Mesenchymal stem cell (in vitro differentiated cells and primary cell): Measurements from ENCODE around the gene CST4.
"Not testable (repeated sequence)": the region's sequence is repeated elsewhere in the genome, so short reads cannot be mapped to it uniquely, and the experiment has no call there.

Experiments
- DNase-seq: peaks from one replicate; pipeline ENCODE4 v3.0.0-alpha.2; 2013
- H2AFZ ChIP-seq: one replicate; pipeline ENCODE4 v1.6.1; 2013; ENCODE audit warnings: low read depth, mild to moderate bottlenecking, control low read depth, inconsistent platforms, low read length, moderate library complexity
- H2AK5ac ChIP-seq: 2 replicates; pipeline ENCODE4 v1.6.1; 2013; ENCODE audit warnings: low read length, moderate library complexity, mild to moderate bottlenecking, inconsistent platforms; ENCODE audit not compliant: severe bottlenecking
- H2BK120ac ChIP-seq: one replicate; pipeline ENCODE4 v1.6.1; 2013; ENCODE audit warnings: low read depth, mild to moderate bottlenecking, inconsistent platforms, low read length, moderate library complexity
- H2BK12ac ChIP-seq, 2 experiments: one replicate each; pipeline ENCODE4 v1.6.1; 2013; ENCODE audit warnings: inconsistent platforms in 2 of 2, low read length in 2 of 2, mild to moderate bottlenecking in 2 of 2, moderate library complexity in 2 of 2, control low read depth in 1 of 2
- H2BK15ac ChIP-seq: one replicate; pipeline ENCODE4 v1.6.1; 2013; ENCODE audit warnings: mild to moderate bottlenecking, low read depth, inconsistent platforms; ENCODE audit not compliant: poor library complexity, severe bottlenecking
- H2BK5ac ChIP-seq: 2 replicates; pipeline ENCODE4 v1.6.1; 2013; ENCODE audit warnings: low read depth, mild to moderate bottlenecking, low read length, control low read depth, inconsistent platforms; ENCODE audit not compliant: poor library complexity, severe bottlenecking
- H3K14ac ChIP-seq, 2 experiments: one replicate each; pipeline ENCODE4 v1.6.1; 2013; ENCODE audit warnings: inconsistent platforms in 2 of 2, low read length in 2 of 2, control low read depth in 1 of 2, mild to moderate bottlenecking in 1 of 2, moderate library complexity in 1 of 2
- H3K18ac ChIP-seq, 2 experiments: one replicate each; pipeline ENCODE4 v1.6.1; 2013; ENCODE audit warnings: inconsistent platforms in 2 of 2, low read length in 2 of 2, control low read depth in 1 of 2, low read depth in 1 of 2, mild to moderate bottlenecking in 1 of 2
- H3K23ac ChIP-seq, 2 experiments: one replicate each; pipeline ENCODE4 v1.6.1; 2013; ENCODE audit warnings: inconsistent platforms in 2 of 2, low read length in 2 of 2, mild to moderate bottlenecking in 2 of 2, moderate library complexity in 2 of 2, control low read depth in 1 of 2
- H3K27ac ChIP-seq: 2 replicates; pipeline ENCODE4 v1.5.1; 2013; ENCODE audit warnings: mild to moderate bottlenecking, moderate library complexity, low read length, control low read depth, inconsistent platforms; ENCODE audit not compliant: poor library complexity, severe bottlenecking
- H3K27me3 ChIP-seq, 2 experiments: 2 replicates each; pipeline versions ENCODE4 v1.6.1 to v1.7.0; 2013; ENCODE audit warnings: low read length in 2 of 2, mild to moderate bottlenecking in 2 of 2, moderate library complexity in 2 of 2, control low read depth in 1 of 2, inconsistent platforms in 1 of 2; ENCODE audit not compliant: control insufficient read depth in 1 of 2, insufficient read depth in 1 of 2
- H3K36me3 ChIP-seq, 2 experiments: 2 replicates each; pipeline versions ENCODE4 v1.6.1 to v1.7.0; 2013; ENCODE audit warnings: low read length in 2 of 2, control low read depth in 1 of 2, inconsistent platforms in 1 of 2, low read depth in 1 of 2, mild to moderate bottlenecking in 1 of 2; ENCODE audit not compliant: insufficient read depth in 2 of 2, control insufficient read depth in 1 of 2
- H3K4ac ChIP-seq, 2 experiments: one replicate each; pipeline ENCODE4 v1.6.1; 2013; ENCODE audit warnings: inconsistent platforms in 2 of 2, low read length in 2 of 2, mild to moderate bottlenecking in 2 of 2, moderate library complexity in 2 of 2, control low read depth in 1 of 2, low read depth in 1 of 2
- H3K4me1 ChIP-seq: 2 replicates; pipeline ENCODE4 v1.6.1; 2013; ENCODE audit warnings: low read depth, low read length, control low read depth; ENCODE audit not compliant: control insufficient read depth, insufficient read depth
- H3K4me2 ChIP-seq: 2 replicates; pipeline ENCODE4 v1.6.1; 2013; ENCODE audit warnings: low read length, mild to moderate bottlenecking, inconsistent platforms; ENCODE audit not compliant: poor library complexity, severe bottlenecking
- H3K4me3 ChIP-seq, 2 experiments: 2 replicates each; pipeline versions ENCODE4 v1.5.1 to v1.7.0; 2013; ENCODE audit warnings: low read length in 2 of 2, mild to moderate bottlenecking in 2 of 2, control low read depth in 1 of 2, low read depth in 1 of 2; ENCODE audit not compliant: insufficient read depth in 1 of 2
- H3K79me1 ChIP-seq: replicated peaks from 2 replicates; pipeline ENCODE4 v1.6.1; 2013; ENCODE audit warnings: mild to moderate bottlenecking, control low read depth, low read length, inconsistent platforms; ENCODE audit not compliant: poor library complexity, severe bottlenecking
- H3K9ac ChIP-seq: 2 replicates; pipeline ENCODE4 v1.7.0; 2013; ENCODE audit warnings: mild to moderate bottlenecking, low read length, moderate library complexity
- H3K9me3 ChIP-seq: 2 replicates; pipeline ENCODE4 v1.7.0; 2013; ENCODE audit warnings: mild to moderate bottlenecking, low read length; ENCODE audit not compliant: control insufficient read depth
- H4K8ac ChIP-seq: one replicate; pipeline ENCODE4 v1.6.1; 2013; ENCODE audit warnings: inconsistent platforms, mild to moderate bottlenecking, low read length, moderate library complexity
- H4K91ac ChIP-seq: one replicate; pipeline ENCODE4 v1.6.1; 2013; ENCODE audit warnings: mild to moderate bottlenecking, low read length, inconsistent platforms
- WGBS: methylation state at CpG from one replicate; pipeline ENCODE4 v1.1.7; 2013; ENCODE audit warnings: mixed read lengths; 5-methylcytosine and 5-hydroxymethylcytosine counted together

The CST4 gene

DNA sequence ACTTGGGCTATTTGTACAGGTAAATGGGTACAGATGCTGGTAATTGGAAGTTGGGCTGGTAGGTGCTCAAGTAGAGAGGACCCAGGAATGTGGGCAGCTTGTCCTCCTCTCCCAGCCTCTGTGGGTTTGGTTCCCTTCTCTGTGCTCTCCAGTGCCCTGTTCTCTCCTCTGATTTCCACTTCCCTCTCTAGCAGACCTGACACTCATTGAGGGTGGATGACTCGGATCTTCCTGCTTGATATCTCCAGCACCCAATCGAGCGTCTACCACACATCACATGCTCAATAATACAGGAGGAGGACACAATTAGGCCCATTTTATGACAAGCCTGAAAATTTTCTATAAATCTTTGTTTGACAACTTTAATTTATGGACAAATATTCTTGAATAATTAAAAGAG lies 38.2 kb upstream of the CST4 start:
- Histone ChIP-seq H3K36me3 (no peaks in the 10 kb centered on the region), H2BK15ac (no peak overlapping the region), H3K4me2 (no peak overlapping the region), H3K79me1 (no peaks in the 10 kb centered on the region), H3K27ac (no peak overlapping the region), H3K18ac (no peak overlapping the region), H3K27me3 (peaks cover 5 to 19% of the 10 kb centered on the region in 2 experiments), H2BK12ac (no peak overlapping the region), H3K9ac (no peak overlapping the region), H3K4ac (no peak overlapping the region), H4K8ac (no peak overlapping the region), H3K23ac (no peak overlapping the region), H3K9me3 (no peaks in the 10 kb centered on the region), H4K91ac (no peak overlapping the region), H3K4me1 (no peaks in the 10 kb centered on the region), H3K4me3 (no peak overlapping the region), H3K14ac (no peak overlapping the region), H2AFZ (no peak overlapping the region), H2BK5ac (no peak overlapping the region), H2BK120ac (no peak overlapping the region), H2AK5ac (no peak overlapping the region)
- DNase-seq: no peak
- WGBS: 91% methylated on average over 3 of the region's 3 CpGs

DNA sequence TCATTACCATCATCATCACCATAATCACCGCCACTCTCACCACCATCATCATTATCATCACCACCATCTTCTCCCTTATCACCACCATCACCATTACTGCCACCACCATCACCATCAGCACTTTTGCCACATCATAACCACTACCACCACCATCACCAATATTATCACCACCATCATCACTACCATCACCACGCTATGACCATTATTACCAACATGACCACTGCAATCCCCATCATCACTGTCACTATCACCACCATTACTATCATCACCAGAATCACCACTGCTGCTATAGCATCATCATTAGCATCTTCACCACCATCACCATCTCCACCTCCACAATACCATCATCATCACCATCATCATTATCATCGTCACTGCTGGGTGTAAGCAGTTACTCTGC lies 36.3 kb upstream of the CST4 start:
- Histone ChIP-seq H3K79me1 (no peaks in the 10 kb centered on the region), H2BK120ac (no peak overlapping the region), H3K14ac (no peak overlapping the region), H3K4me3 (no peak overlapping the region), H4K91ac (no peak overlapping the region), H3K27me3 (peaks cover 9 to 19% of the 10 kb centered on the region in 2 experiments), H3K18ac (no peak overlapping the region), H2AK5ac (no peak overlapping the region), H2BK12ac (no peak overlapping the region), H2BK5ac (no peak overlapping the region), H4K8ac (no peak overlapping the region), H3K4ac (no peak overlapping the region), H3K9me3 (no peaks in the 10 kb centered on the region), H3K9ac (no peak overlapping the region), H2BK15ac (no peak overlapping the region), H3K36me3 (no peaks in the 10 kb centered on the region), H2AFZ (no peak overlapping the region), H3K4me2 (no peak overlapping the region), H3K4me1 (no peaks in the 10 kb centered on the region), H3K27ac (no peak overlapping the region), H3K23ac (no peak overlapping the region)
- DNase-seq: no peak
- 92% methylated on average over 3 of the region's 3 CpGs for WGBS

DNA sequence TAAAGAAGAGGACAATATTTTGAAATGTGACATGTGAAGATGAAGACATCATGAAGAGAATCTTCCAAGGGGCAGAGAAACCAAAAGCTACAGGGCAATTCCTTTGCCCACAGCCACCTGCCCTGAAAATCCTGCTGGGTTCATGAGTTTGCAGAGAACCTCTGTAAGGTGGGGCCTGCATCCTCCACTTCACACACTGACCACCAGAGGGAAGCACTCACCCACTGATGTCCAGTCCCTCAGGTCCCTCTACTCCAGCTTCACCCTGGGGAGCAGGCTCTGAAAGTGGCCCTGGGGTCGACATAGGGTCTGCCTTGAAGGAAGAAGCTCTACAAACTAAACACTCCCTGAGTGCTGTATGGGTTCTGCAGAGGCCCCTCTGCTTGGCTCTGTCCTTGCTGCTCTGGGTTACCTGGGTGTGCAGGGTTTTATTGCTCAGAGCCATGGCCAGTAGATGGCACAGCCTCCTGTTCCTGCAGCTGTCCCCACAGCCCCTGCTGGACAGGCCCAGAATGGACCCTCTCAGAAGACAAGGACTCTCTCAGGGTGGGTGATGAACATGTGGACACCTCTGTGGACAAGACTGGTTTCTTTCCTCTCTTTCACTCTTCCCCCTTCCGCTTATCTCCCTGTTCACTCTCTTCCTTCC lies 34.9 kb upstream of the CST4 start:
- H2BK12ac ChIP-seq, H3K9me3 ChIP-seq, H3K4me1 ChIP-seq, H3K4me3 ChIP-seq, H2BK15ac ChIP-seq, H3K79me1 ChIP-seq, H3K23ac ChIP-seq, H2BK5ac ChIP-seq, H2AK5ac ChIP-seq, H3K36me3 ChIP-seq, H2AFZ ChIP-seq, H2BK120ac ChIP-seq, H3K14ac ChIP-seq, H3K18ac ChIP-seq, H3K4ac ChIP-seq, H4K8ac ChIP-seq, H3K27ac ChIP-seq, H3K9ac ChIP-seq, H3K4me2 ChIP-seq, H4K91ac ChIP-seq: not testable (repeated sequence)
- WGBS: 63% methylated on average over 1 of the region's 2 CpGs
- H3K27me3 ChIP-seq: peaks cover 9 to 19% of the 10 kb centered on the region in 2 experiments
- DNase-seq: peak; percentile 42

DNA sequence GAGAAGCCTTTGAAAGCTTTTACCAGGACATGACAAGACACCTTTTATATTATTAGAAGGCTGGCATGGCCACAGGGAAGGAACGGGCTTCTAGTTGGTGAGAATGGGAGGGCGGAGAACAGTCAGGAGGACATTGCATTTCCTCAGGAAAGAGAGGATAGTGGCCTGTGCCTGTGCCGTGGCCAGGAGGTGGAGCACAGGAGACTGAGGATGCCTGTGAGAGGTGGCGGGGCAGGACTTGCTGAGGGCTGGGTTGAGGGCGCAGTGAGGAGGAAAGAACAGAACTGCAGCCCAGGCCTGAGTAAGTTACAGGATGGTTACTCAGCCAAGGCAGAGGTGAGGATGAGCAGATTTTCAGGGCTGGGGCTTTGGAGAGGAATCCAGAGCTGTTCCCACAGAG lies 34.0 kb upstream of the CST4 start:
- not testable (repeated sequence) for H4K8ac ChIP-seq, H2BK5ac ChIP-seq, H4K91ac ChIP-seq, H3K4ac ChIP-seq, DNase-seq, H3K18ac ChIP-seq, H2BK120ac ChIP-seq, H3K79me1 ChIP-seq, H3K27ac ChIP-seq, H3K4me3 ChIP-seq, H3K36me3 ChIP-seq, H3K9ac ChIP-seq, H3K4me1 ChIP-seq, H3K14ac ChIP-seq, H3K9me3 ChIP-seq, H2AK5ac ChIP-seq, H2BK15ac ChIP-seq, H3K4me2 ChIP-seq, H3K23ac ChIP-seq, H2AFZ ChIP-seq
- Histone ChIP-seq H3K27me3 (peaks cover 9 to 18% of the 10 kb centered on the region in 2 experiments), H2BK12ac (peak overlapping the region in 1 of 2 experiments; percentile 18)
- 69% methylated on average over 5 of the region's 5 CpGs for WGBS
